Panc1 (cell line): ENCODE measurements around the gene UTY. TPM values are rescaled to one million over a fixed set of nuclear protein-coding genes. Genes with fewer than 3 reads are reported as not detected.

Experiments
- ATAC-seq: fragments of 200-7000 bp; cut with Tn5 transposase; 2 replicates; pipeline ENCODE4 v1.9.1; 2020; ENCODE audit warnings: mild to moderate bottlenecking, moderate library complexity
- BruUV-seq: library from RNA; stranded (reverse); fragments of 400-500 nt; replicated peaks from 2 replicates; lab custom pipeline; 2021; lab: Mats Ljungman, UMichigan
- CTCF ChIA-PET: fragments of 300-600 bp; sonication (Branson Sonifier 250); formaldehyde crosslinking; loops from one replicate; lab custom pipeline; 2022; ENCODE audit warnings: antibody characterized with exemption; lab: Charles Lee
- POLR2A ChIA-PET: fragments of 300-600 bp; sonication (Branson Sonifier 250); formaldehyde crosslinking; loops from one replicate; lab custom pipeline; 2022; ENCODE audit warnings: antibody characterized with exemption; lab: Charles Lee
- DNase-seq: peaks from one replicate; pipeline ENCODE4 v3.0.0-alpha.2; 2010; ENCODE audit warnings: low read depth, low spot score
- H3K27ac ChIP-seq: 2 replicates; pipeline ENCODE4 v1.5.1; 2011; ENCODE audit warnings: mild to moderate bottlenecking, low read length, inconsistent platforms
- H3K27me3 ChIP-seq: fragments of 200-500 bp; sonication (Bioruptor generic); 2 replicates; pipeline ENCODE4 v1.6.0; 2014; ENCODE audit warnings: low read length, inconsistent platforms; ENCODE audit not compliant: control insufficient read depth, insufficient read depth
- H3K36me3 ChIP-seq: fragments of 200-500 bp; sonication (Bioruptor generic); 2 replicates; pipeline ENCODE4 v1.5.1; 2014; ENCODE audit warnings: inconsistent platforms, mild to moderate bottlenecking, low read length, moderate library complexity; ENCODE audit not compliant: control insufficient read depth, insufficient read depth
- H3K4me1 ChIP-seq: 2 replicates; pipeline ENCODE4 v1.5.1; 2011; ENCODE audit warnings: inconsistent platforms, mild to moderate bottlenecking, low read length, moderate library complexity; ENCODE audit not compliant: control insufficient read depth, insufficient read depth
- H3K4me3 ChIP-seq, 2 experiments: 2 replicates each; pipeline ENCODE4 v1.5.1; 2011 to 2012; ENCODE audit warnings: low read depth in 2 of 2, low read length in 2 of 2, mild to moderate bottlenecking in 2 of 2, inconsistent platforms in 1 of 2, moderate library complexity in 1 of 2
- H3K9me3 ChIP-seq: fragments of 200-500 bp; sonication (Bioruptor generic); 2 replicates; pipeline ENCODE4 v1.5.1; 2014; ENCODE audit warnings: low read depth, mild to moderate bottlenecking, inconsistent platforms, low read length, moderate library complexity; ENCODE audit not compliant: control insufficient read depth, insufficient read depth
- CTCF ChIP-seq: fragments of 450-650 bp; IDR thresholded peaks from 2 replicates; pipeline ENCODE4 v1.5.1; 2017; ENCODE audit warnings: mild to moderate bottlenecking
- POLR2AphosphoS5 ChIP-seq: IDR thresholded peaks from 2 replicates; pipeline ENCODE4 v1.6.1; 2012; ENCODE audit warnings: mild to moderate bottlenecking, low read depth, low read length, moderate library complexity
- REST ChIP-seq, 2 experiments: IDR thresholded peaks; 2 replicates each; pipeline ENCODE4 v1.6.1; 2011 to 2012; ENCODE audit warnings: low read depth in 2 of 2, control low read depth in 1 of 2, low read length in 1 of 2, mild to moderate bottlenecking in 1 of 2, moderate library complexity in 1 of 2; ENCODE audit not compliant: insufficient read depth in 1 of 2
- SIN3A ChIP-seq: IDR thresholded peaks from 2 replicates; pipeline ENCODE4 v1.6.1; 2012; ENCODE audit warnings: low read depth, mild to moderate bottlenecking, low read length, moderate library complexity, borderline replicate concordance; ENCODE audit not compliant: insufficient read depth
- TCF7L2 ChIP-seq: IDR thresholded peaks from 2 replicates; pipeline ENCODE4 v1.6.1; 2011; ENCODE audit warnings: mild to moderate bottlenecking, low read depth, low read length, inconsistent platforms
- in situ Hi-C: cut with HindIII; loops from 2 replicates; pipeline ENCODE4 v1.10.0; 2016; ENCODE audit warnings: low sequenced_read_pairs, low pct_unique_long_range_greater_than_20kb
- intact Hi-C: fragments of 100-400 bp; cut with micrococcal nuclease; formaldehyde crosslinking; loops from one replicate; pipeline ENCODE4 v1.10.0; 2022; ENCODE audit not compliant: unreplicated experiment
- total RNA-seq: library from RNA; stranded (reverse); gene quantifications from one replicate; pipeline ENCODE4 v1.2.1, GENCODE V29; 2021; ENCODE audit not compliant: unreplicated experiment

The UTY gene
- total RNA-seq, 1 experiment from 2014 or later, result 0.10 TPM

- no peak overlapping the region for H3K27ac ChIP-seq
- TF ChIP-seq CTCF (no peak), SIN3A (no peak), REST (IDR thresholded peaks at IDR 0.05; ENCODE audit: insufficient read depth in 1 of 2, low read depth in 2 of 2, low read length in 1 of 2) (no peak), TCF7L2 (no peak), POLR2AphosphoS5 (no peak)
- intact Hi-C loops, result no loop called here
- ATAC-seq (no peak), DNase-seq (no peak)
- in situ Hi-C loops, result no loop called here
- no peaks in the 10 kb centered on the region for H3K4me1 ChIP-seq
- ChIA-PET CTCF (no interaction called here), POLR2A (no interaction called here)
- no peaks in the 10 kb centered on the region for H3K9me3 ChIP-seq
- no peaks in the 10 kb centered on the region for H3K36me3 ChIP-seq
- H3K27me3 ChIP-seq, result no peaks in the 10 kb centered on the region
- BruUV-seq, result no TSS peak
- no peak overlapping the region for H3K4me3 ChIP-seq
These were observed 1.6 kb downstream of the UTY start for GRCh38 chrY:13478126-13478785.

- ChIA-PET CTCF (no interaction called here), POLR2A (no interaction called here)
- H3K36me3 ChIP-seq, result no peaks in the 10 kb centered on the region
- DNase-seq (no peak), ATAC-seq (no peak)
- no TSS peak for BruUV-seq
- H3K27me3 ChIP-seq, result no peaks in the 10 kb centered on the region
- in situ Hi-C loops (no loop called here), intact Hi-C loops (no loop called here)
- H3K27ac ChIP-seq, result no peak overlapping the region
- H3K4me3 ChIP-seq, result no peak overlapping the region
- H3K4me1 ChIP-seq, result no peaks in the 10 kb centered on the region
- H3K9me3 ChIP-seq, result no peaks in the 10 kb centered on the region
- TF ChIP-seq REST (IDR thresholded peaks at IDR 0.05; ENCODE audit: insufficient read depth in 1 of 2, low read depth in 2 of 2, low read length in 1 of 2) (no peak), CTCF (no peak), TCF7L2 (no peak), SIN3A (no peak), POLR2AphosphoS5 (no peak)
These were observed 4.8 kb downstream of the UTY start for GRCh38 chrY:13474997-13475396.
